DMS53 (cell line): Measurements from ENCODE around the gene MARCHF2.

Source experiments
- DNase-seq: peaks from one replicate; lab custom pipeline; 2025; lab: John Stamatoyannopoulos, UW

The MARCHF2 gene

GRCh38 chr19:8477889-8478288 is 64.8 kb downstream of the MARCHF2 start:
- no peak for DNase-seq

- DNase-seq: no peak
Observed at GRCh38 chr19:8478598-8478997, 65.5 kb downstream of the MARCHF2 start.

GRCh38 chr19:8481201-8481600 is 68.1 kb downstream of the MARCHF2 start:
- no peak for DNase-seq

GRCh38 chr19:8481616-8482015 is 68.5 kb downstream of the MARCHF2 start:
- DNase-seq: no peak

- no peak for DNase-seq
Observed at GRCh38 chr19:8482696-8483095, 69.6 kb downstream of the MARCHF2 start.

GRCh38 chr19:8483165-8483564 is 70.1 kb downstream of the MARCHF2 start:
- no peak for DNase-seq

GRCh38 chr19:8484331-8484894 is 71.3 kb downstream of the MARCHF2 start:
- no peak for DNase-seq

- no peak for DNase-seq
Observed at GRCh38 chr19:8485561-8486371, 72.7 kb downstream of the MARCHF2 start.

- DNase-seq: no peak
Observed at GRCh38 chr19:8486661-8487136, 73.6 kb downstream of the MARCHF2 start.

- no peak for DNase-seq
Observed at GRCh38 chr19:8487137-8487851, 74.2 kb downstream of the MARCHF2 start.

- DNase-seq: no peak
Observed at GRCh38 chr19:8488365-8488764, 75.3 kb downstream of the MARCHF2 start.
